VCaP (cell line): Measurements from ENCODE around the gene ACTA2.

ENCODE experiments used
- H3K27ac ChIP-seq: fragments of 450-650 bp; 2 replicates; pipeline ENCODE4 v1.5.1; 2017
- CTCF ChIP-seq: fragments of 450-650 bp; conservative IDR thresholded peaks from 2 replicates; pipeline ENCODE4 v1.5.1; 2017; ENCODE audit warnings: mild to moderate bottlenecking, moderate library complexity

The ACTA2 gene

GRCh38 chr10:88920198-88920597 is 32.4 kb downstream of the ACTA2 start:
- H3K27ac ChIP-seq, result no peak overlapping the region
- no peak for TF ChIP-seq CTCF

GRCh38 chr10:88919041-88919440 is 33.5 kb downstream of the ACTA2 start:
- no peak for TF ChIP-seq CTCF
- H3K27ac ChIP-seq, result no peak overlapping the region

GRCh38 chr10:88918191-88918905 is 34.2 kb downstream of the ACTA2 start:
- no peak overlapping the region for H3K27ac ChIP-seq
- no peak for TF ChIP-seq CTCF

- no peak for TF ChIP-seq CTCF
- H3K27ac ChIP-seq, result no peak overlapping the region
Measured at GRCh38 chr10:88916986-88917385, 35.6 kb downstream of the ACTA2 start.

- TF ChIP-seq CTCF, result no peak
- no peak overlapping the region for H3K27ac ChIP-seq
Measured at GRCh38 chr10:88916231-88916630, 36.3 kb downstream of the ACTA2 start.

GRCh38 chr10:88915781-88916180 is 36.8 kb downstream of the ACTA2 start:
- no peak for TF ChIP-seq CTCF
- no peak overlapping the region for H3K27ac ChIP-seq

GRCh38 chr10:88913788-88914187 is 38.8 kb downstream of the ACTA2 start:
- TF ChIP-seq CTCF, result no peak
- peak overlapping the region; percentile 88 for H3K27ac ChIP-seq
